Nephron (organoid): ENCODE measurements around the gene LGMN.

ENCODE experiments used
- H3K27ac Mint-ChIP-seq, 3 experiments: 2 replicates each; pipeline ENCODE4 v1.8.0; 2020; ENCODE audit warnings: mixed read lengths in 3 of 3, mild to moderate bottlenecking in 2 of 3, moderate library complexity in 1 of 3
- H3K27me3 Mint-ChIP-seq: 2 replicates; pipeline ENCODE4 v1.8.0; 2021; ENCODE audit warnings: low read depth, mild to moderate bottlenecking, moderate library complexity, mixed read lengths
- H3K36me3 Mint-ChIP-seq: 2 replicates; pipeline ENCODE4 v1.8.0; 2020; ENCODE audit warnings: low read depth, mixed read lengths
- H3K4me1 Mint-ChIP-seq: 2 replicates; pipeline ENCODE4 v1.8.0; 2020; ENCODE audit warnings: mixed read lengths
- H3K4me3 Mint-ChIP-seq, 3 experiments: 2 replicates each; pipeline ENCODE4 v1.8.0; 2020; ENCODE audit warnings: mild to moderate bottlenecking in 3 of 3, mixed read lengths in 3 of 3, moderate library complexity in 2 of 3
- H3K9me3 Mint-ChIP-seq: 2 replicates; pipeline ENCODE4 v1.8.0; 2020; ENCODE audit warnings: mixed read lengths
- CTCF ChIP-seq, 3 experiments: fragments of 200-600 bp; sonication (generic); IDR thresholded peaks; one replicate each; pipeline ENCODE4 v1.5.0; 2021; ENCODE audit warnings: antibody characterized with exemption in 3 of 3; ENCODE audit not compliant: unreplicated experiment in 3 of 3

Gene LGMN

DNA sequence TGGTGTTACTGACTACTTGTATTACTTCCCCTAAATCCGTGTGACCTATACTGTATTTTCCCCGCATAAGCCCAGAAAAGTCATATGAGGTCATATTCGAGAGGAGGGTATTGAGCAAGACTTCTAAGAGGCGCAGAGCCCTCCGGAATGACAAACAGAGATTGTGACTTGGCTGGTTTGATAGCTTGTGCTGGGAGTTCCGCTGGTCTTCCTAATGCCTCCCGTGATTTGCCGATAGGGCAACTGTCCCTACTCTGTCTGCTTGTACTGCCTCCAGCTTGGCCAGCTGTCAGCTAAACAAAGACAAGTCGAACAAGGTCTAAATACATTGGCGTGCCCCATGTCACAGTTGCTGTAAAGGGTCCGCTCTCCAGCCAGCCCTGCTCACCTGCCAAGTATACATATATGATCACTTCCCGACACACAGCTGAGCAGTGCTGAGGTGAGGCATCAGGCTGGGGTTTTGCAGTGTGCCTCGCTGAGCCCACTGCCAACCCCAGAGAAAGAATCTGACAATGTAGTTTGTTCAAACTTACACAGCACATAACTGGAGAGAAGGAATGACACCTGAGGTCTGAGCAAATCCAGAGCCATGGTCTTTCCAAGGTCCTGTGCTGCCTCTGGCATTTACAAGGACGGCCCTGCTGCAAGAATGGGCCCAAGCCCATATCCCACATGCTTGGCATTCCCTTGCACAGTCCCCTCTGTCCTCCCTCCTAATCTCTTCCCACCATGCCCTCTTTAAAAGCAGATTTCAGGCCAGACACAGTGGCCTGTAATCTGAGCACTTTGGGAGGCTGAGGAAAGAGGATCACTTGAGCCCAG lies 23.7 kb downstream of the LGMN start:
- Mint-ChIP-seq H3K9me3 (no peaks in the 10 kb centered on the region), H3K27me3 (no peaks in the 10 kb centered on the region), H3K27ac (no peak overlapping the region), H3K4me3 (no peak overlapping the region), H3K4me1 (peaks cover 14% of the 10 kb centered on the region), H3K36me3 (peaks cover 53% of the 10 kb centered on the region)
- TF ChIP-seq CTCF (IDR thresholded peaks at IDR 0.05; ENCODE audit: unreplicated experiment in 3 of 3), result no peak

- Mint-ChIP-seq H3K27ac (peak overlapping the region in 2 of 3 experiments; percentile 59 to 70), H3K9me3 (no peaks in the 10 kb centered on the region), H3K4me1 (peaks cover 24% of the 10 kb centered on the region), H3K4me3 (no peak overlapping the region), H3K27me3 (no peaks in the 10 kb centered on the region), H3K36me3 (peaks cover 34% of the 10 kb centered on the region)
- TF ChIP-seq CTCF (IDR thresholded peaks at IDR 0.05; ENCODE audit: unreplicated experiment in 3 of 3), result no peak
These were observed 28.5 kb downstream of the LGMN start for GRCh38 chr14:92719890-92720323.

GRCh38 chr14:92719421-92719820 lies 29.0 kb downstream of the LGMN start:
- H3K9me3 Mint-ChIP-seq, result no peaks in the 10 kb centered on the region
- H3K4me1 Mint-ChIP-seq, result peaks cover 19% of the 10 kb centered on the region
- H3K27ac Mint-ChIP-seq, result peak overlapping the region in 2 of 3 experiments; percentile 59 to 70
- H3K27me3 Mint-ChIP-seq, result no peaks in the 10 kb centered on the region
- TF ChIP-seq CTCF (IDR thresholded peaks at IDR 0.05; ENCODE audit: unreplicated experiment in 3 of 3), result no peak
- peaks cover 29% of the 10 kb centered on the region for H3K36me3 Mint-ChIP-seq
- H3K4me3 Mint-ChIP-seq, result no peak overlapping the region

DNA sequence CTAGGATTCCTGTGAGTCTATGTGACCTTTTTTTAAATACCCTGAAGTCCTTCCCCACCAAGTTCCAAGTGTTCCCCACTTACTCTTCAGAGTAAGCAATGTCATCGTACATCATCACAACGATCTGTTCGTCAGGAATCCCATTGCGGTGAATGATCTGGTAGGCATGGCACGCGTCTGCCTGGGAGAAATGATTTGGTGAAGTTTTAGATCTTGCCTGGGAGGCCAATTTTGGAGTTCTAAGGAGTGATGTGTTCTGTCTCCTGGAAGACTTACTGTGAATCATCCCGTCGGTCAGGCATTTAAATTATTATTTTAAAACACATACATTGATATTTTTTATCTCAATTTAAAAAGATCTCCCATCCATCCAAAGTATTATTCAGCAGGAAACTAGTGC lies 29.8 kb downstream of the LGMN start:
- peaks cover 16% of the 10 kb centered on the region for H3K4me1 Mint-ChIP-seq
- no peak overlapping the region for H3K4me3 Mint-ChIP-seq
- H3K9me3 Mint-ChIP-seq, result no peaks in the 10 kb centered on the region

DNA sequence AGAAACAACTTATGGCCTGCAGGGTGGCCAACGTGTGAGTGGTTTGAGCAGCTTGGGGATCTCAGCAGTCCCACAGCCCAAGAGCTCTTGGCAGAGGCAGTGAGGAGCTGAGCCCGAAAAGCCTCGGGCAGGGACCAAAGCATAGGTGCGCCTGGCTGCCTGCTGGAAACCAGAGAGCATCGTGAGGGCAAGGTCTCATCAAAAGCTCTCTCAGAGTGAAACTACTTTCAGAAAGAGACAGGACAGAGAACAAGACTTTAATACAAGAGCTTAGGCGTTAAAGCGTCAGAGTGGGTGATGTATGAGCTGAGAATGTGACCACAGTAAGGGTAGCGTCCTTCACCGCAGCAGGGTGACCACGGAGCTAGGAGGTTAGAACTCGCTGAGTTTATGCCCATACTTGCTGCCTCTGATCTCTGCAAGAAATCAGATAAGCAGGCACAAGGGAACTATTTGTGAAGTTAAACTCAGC lies 30.8 kb downstream of the LGMN start:
- no peak overlapping the region for H3K4me3 Mint-ChIP-seq
- H3K9me3 Mint-ChIP-seq, result no peaks in the 10 kb centered on the region
- H3K27ac Mint-ChIP-seq, result peak overlapping the region in 1 of 3 experiments; percentile 7
- H3K27me3 Mint-ChIP-seq, result no peaks in the 10 kb centered on the region
- H3K4me1 Mint-ChIP-seq, result peaks cover 16% of the 10 kb centered on the region
- no peak for TF ChIP-seq CTCF (IDR thresholded peaks at IDR 0.05; ENCODE audit: unreplicated experiment in 3 of 3)
- H3K36me3 Mint-ChIP-seq, result peaks cover 17% of the 10 kb centered on the region

More for the DNA sequence above, 29.8 kb downstream of the LGMN start:
- Mint-ChIP-seq H3K36me3 (peaks cover 23% of the 10 kb centered on the region), H3K27me3 (no peaks in the 10 kb centered on the region), H3K27ac (no peak overlapping the region)
- TF ChIP-seq CTCF (IDR thresholded peaks at IDR 0.05; ENCODE audit: unreplicated experiment in 3 of 3), result no peak

GRCh38 chr14:92716131-92716530 lies 32.3 kb downstream of the LGMN start:
- H3K27me3 Mint-ChIP-seq, result no peaks in the 10 kb centered on the region
- no peak overlapping the region for H3K4me3 Mint-ChIP-seq
- no peaks in the 10 kb centered on the region for H3K9me3 Mint-ChIP-seq
- peaks cover 11% of the 10 kb centered on the region for H3K36me3 Mint-ChIP-seq
- H3K4me1 Mint-ChIP-seq, result peaks cover 16% of the 10 kb centered on the region
- no peak overlapping the region for H3K27ac Mint-ChIP-seq
- no peak for TF ChIP-seq CTCF (IDR thresholded peaks at IDR 0.05; ENCODE audit: unreplicated experiment in 3 of 3)
